CD4-positive, alpha-beta T cell treated with Interleukin-4 for 4 hours (primary cell): ENCODE data around the gene EFCAB6.

ENCODE experiments used
- DNase-seq: peaks from one replicate; pipeline ENCODE4 v3.0.0-alpha.2; 2020

EFCAB6 gene

DNA sequence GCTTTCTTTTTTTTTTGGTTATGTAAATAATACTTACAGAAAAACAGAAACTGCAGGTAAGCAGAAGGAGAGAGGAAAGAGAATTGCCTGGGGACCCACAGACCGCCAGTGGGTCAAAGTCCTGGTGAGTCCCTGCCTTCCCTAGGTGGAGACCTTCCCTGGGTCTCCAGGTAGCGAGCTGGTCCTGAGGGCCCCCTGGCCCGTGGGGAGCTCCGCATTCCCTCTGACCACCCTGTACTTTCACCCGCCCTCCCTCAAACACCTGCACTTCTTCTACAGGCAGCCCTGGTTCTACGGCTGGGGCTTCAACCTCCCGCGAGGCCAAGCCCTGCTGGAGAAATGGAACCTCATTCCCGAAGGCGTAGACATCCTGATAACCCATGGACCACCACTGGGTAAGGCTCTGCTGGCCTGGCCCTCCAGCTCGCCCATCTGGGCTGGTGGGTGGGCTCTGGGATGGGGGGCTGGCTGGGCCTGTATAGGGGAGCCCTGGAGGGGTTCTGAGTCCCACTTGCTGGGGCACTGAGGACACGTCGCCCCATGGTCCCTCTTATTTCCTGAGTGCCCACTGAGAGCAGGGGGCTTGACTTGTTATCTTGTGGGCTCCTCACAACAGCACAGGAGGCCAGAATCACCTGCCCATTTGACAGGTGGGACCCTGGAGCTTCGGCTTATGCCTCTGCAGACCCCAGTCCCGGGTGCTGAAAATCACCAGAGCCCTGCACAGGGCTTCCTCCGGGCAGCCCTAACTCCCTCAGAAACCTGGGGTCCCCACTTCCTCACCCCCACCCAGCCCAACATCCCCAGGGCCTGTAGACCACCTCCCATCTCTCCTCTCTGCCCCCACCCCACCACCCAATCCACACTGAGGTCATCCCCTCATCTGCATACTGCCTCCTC lies 313.9 kb downstream of the EFCAB6 start:
- DNase-seq, result no peak

DNA sequence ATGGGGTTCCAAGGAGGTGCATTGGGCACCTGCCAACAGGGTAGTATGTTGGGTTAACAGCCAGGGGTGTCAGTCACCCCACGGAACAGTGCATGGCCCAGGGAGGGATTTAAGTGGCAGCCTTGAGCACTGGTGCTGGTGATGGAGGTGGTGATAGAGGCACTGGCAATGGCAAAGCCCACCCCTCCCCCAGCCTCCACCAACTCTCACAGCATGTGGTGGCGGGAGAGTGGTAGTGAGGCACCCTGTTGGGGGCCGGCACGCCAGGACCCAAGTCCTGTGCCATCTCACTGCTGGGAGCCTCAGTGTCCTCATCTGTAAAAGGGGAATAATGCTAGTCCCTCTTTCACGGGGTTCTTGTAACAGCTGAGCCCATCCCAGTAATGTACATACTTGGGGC lies 318.8 kb downstream of the EFCAB6 start:
- DNase-seq, result no peak

DNA sequence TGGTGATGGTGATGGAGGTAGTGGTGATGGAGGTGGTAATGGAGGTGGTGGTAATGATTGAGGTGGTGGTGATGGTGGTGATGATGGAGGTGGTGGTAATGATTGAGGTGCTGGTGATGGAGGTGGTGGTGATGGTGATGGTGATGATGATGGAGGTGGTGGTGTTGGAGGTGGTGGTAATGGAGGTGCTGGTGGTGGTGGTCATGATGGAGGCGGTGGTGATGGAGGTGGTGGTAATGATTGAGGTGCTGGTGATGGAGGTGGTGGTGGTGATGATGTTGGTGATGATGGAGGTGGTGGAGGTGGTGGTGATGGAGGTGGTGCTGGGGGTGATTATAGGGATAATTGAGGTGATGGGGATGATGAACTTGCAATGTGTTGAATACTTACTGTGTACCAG lies 320.4 kb downstream of the EFCAB6 start:
- no peak for DNase-seq

DNA sequence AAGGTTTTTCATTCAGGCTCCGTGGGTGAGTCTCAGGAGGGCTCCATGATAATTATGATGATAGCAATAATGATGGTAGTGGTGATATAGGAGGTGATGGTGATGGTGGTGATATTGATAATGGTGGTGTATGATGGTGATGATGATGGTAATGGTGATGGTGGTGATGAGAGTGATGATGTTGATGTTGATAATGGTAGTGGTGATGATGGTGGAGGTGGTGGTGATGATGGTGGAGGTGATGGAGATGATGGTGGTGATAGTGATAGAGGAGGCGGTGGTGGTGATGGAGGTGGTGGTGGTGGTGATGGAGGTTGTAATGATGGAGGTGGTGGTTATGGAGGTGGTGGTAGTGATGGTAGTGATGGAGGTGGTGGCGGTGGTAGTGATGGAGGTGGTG lies 320.9 kb downstream of the EFCAB6 start:
- no peak for DNase-seq

DNA sequence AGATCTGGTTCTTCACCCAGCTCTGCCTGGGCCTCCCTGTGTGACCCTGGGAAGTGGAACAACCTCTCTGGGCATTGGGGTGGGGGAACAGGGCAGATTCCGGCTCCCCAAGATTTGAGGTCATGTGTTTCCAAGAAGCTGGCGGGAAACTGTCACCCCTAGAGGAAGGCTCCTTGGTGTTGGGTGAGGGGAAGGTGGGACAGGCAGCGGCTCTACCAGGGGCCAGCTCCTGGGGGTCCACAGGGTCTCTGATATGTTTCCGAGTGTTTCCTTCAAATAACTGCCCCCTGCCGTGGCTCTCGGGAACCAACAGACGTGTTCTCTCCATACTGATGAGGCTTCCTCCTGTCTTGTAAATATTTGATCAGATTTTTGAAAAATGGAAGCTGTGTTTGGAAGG lies 321.8 kb downstream of the EFCAB6 start:
- DNase-seq, result no peak

DNA sequence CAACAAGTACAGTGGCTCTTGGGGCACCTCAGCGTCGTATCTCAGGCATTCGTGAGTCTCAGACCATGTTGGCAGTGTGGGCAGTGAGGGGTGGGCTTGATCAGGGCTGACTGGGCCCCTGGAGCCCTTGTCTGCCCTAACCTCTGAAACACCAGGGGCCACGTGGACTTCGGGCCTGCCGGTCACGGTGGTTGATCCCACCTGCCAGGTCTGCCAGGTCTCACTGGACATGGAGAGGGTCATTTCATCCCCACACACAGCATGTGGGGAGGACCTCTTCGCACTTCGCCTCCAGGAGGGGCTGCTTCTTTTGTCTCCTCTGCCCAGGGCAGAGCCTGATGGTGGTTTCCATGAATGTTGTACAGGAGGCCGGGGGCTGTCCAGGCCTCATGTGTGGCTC lies 323.2 kb downstream of the EFCAB6 start:
- no peak for DNase-seq

DNA sequence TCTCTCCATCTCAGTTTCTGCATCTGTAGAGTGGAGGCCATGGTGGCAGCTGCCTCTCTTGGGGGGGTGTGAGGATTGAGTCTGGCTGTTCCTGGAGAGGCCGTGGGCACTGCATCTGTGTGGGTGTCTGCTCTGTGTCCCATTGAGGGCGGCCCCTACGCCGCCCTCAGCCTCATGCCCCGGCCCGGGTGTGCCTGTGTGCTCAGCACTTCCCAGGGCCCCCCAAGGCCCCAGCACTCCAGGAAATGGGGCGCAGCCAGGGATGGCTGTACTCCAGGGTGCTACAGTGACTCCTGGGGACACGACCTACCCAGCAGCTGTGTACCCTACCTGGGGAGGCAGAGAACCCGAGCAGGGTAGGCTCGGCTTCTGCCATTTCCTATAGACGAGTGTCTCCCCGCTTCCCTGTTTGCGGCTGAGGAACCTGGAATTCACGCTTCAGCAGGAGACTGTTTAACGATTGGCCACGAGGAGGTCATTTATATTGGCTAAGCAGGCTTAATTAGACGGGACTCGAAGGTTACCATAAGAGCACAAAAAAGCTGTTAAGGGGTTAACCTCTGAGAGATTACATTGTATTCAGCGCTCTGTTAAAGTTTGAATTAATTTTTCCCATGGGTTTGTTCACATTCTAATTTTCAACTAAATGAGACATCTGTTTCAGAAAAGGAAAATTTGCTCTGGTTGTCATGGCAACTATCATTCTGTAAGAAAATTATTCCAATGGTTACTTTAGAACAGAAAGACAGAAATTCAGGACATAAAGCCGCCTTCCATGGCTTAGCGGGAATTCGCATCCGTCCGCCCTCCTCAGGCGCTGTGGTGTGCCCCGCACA lies 323.9 kb downstream of the EFCAB6 start:
- DNase-seq, result no peak

DNA sequence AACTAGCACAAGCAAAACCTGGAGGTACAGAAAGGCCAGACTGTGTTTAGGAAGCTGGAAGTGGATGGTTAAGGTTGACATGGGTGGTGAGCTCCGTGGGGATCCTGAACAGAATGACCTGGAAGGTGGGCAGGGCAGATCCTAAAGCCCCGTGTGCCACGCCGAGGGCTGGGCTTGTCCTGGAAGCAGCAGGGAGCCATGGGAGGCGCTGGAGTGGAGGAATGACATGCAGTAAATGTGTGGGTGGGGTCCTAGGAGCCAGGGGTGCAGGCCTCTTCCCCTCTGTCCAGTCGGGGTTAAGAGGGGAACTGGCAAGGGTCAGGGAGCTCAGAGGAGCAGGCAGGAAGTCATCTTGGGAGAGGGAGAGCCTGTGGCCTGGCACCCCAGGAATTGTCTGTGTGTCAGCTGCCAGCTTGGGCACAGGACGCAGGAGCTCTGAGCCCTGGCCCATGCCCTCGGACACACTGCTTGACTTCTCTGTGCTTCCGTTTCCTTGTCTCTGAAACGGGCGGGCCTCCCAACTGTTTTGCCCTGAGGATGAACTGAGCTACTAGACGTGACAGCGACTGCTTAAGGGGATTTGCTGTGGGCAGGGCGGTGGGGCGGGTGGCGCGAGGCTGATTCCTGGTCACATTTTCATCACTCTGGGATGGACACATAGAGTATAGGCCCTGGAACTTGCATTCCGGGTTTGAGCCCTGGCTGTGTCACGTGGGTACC lies 324.6 kb downstream of the EFCAB6 start:
- DNase-seq, result no peak

DNA sequence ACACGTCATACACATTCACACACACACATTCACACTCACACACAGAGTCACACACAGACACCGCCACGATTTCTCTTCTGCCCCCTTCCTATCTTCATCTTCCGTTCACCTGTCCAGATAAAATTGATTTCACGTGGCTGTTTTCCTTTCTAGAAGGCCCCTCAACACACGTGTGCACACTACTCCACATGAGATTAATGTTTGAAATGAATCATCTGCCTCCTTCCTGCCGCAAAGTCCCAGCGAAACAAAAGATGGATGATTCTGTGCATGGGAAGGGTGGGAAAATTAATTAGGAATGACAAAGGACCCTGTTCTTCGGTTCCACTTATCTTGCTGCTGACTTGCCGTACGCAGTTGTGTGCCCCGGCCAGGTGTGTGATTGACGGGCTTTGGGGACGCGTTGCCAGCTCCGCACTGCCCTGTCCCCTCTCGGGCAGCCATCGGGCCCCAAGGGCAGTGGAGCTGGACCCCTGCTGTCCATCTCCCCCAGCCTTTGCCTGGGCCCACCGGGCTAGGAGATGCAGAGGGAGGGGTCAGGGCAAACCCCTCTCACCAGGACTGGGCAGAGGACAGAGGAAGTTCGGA lies 326.5 kb downstream of the EFCAB6 start:
- no peak for DNase-seq

DNA sequence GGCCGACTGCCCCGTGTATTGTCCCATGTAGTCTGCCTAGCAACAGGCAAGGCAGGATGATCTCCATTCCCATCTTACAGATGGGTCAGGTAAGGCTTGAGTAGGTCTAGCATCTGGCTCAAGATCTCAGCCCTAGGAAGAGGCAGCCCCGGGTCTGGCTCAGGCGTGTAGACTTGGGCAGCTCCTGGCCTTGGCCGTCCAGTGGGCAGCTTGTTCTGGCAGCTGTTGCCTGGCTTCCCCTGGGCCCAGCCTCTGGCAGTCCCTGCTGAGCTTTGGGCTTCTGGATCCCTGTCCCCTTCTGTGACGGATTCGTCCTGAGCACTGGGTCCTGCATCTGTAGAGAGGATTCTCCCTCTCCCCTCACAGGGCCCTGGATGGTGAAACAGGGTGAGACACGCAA lies 327.9 kb downstream of the EFCAB6 start:
- no peak for DNase-seq

DNA sequence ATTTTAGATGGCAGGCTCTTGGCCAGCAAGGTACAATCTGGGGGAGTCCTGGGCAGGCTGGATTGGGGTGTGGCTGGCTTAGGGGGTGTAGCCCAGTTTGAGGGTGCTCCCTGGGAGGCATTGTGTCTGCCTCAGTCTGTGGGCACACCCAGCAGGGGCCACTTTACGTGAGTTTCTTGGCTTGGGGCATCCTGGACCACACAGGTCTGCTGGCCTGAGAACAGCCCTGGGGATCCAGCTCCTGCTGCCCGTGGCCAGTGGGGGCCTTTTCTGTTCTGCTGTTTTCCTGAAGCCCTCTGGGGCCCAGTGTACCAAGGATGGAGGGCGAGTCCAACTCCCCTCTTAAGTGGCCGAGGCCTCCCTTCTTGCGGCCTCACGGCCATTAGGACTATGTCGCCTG lies 328.4 kb downstream of the EFCAB6 start:
- DNase-seq, result no peak

DNA sequence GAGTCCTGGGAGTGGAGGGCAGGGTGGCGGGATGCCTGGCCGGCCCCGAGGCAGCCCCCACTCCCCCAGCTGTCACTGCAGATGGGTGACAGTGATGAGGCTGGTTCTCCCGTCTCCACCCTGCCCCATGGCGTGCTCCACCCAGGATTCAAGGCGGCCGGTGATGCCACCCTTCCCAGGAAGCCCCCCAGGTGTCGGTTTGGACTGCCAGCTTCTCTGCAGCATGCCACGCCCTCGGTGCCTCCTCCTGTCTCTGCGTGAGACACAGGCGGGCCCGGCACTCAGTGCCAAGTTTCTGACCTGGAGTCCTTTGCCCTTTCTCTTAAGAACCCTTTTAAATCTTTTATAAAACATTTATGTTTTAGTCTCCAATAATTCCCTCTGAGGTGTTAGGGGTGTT lies 328.8 kb downstream of the EFCAB6 start:
- no peak for DNase-seq

DNA sequence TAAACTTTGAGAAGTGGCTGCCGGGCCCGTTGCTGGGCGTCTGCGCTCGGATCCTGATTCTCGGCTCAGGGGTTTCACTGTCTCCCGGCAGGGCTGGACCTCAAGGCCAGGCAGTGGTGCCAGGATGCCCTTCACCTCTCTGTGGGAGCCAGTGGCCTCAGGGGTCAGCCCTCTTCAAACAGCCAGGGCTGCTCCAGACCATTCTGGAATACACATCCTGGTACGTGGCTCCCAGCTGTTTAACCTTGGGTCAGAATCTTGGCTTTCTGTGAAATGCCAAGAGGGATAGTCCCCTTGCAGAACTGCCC lies 329.8 kb downstream of the EFCAB6 start:
- DNase-seq, result no peak

DNA sequence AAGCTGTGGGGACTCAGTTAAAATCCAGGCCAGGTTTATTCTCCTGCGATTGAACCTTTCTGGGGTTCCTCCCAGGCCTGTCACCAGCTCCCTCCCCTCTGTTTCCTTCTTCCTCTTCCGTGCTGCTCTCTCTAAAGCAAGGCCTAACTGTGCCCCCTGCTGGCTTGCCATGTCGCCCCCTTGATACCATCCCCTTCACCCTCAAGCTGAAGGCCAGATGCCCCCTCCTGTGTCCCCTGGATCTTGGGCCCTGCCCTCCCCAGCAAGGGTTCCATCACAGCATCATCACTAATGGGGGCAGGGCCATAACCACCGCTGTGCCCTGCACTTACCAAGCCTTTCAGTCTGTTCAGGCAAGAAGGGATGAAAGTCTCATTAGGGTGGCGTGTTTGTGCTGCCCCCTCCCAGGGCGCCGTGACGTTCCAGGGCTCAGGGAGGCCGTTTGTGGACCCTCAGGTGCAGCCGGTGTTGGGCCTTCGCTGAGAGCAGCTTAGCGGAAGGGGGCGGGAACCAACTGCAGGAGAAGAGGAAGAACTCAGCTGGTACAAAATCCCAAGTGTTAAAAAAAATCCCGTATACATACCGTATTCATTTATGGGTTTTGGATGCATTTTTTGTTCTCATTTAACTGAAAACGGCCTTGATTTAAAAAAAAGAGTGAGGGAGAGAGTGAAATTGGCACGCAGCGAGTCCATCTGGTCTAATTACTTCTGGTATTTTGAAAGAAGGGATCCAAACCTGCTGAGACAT lies 330.4 kb downstream of the EFCAB6 start:
- no peak for DNase-seq

DNA sequence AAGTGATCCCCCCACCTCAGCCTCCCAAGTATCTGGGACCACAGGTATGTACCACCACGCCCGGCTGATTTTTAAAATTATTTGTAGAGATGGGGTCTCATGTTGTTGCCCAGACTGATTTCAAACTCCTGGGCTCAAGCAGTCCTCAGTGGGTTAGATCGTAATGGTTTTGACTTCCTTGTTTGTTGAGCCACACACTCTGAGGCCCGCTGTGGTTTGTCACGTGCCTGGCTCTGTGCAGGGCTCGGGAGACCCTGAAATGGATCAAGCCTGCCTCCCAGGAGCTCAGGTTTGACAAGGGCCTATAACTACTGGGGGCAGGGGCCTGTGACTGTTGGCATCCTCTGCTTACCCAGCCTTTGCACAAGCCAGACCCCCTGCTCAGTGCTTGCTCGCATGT lies 332.1 kb downstream of the EFCAB6 start:
- no peak for DNase-seq

DNA sequence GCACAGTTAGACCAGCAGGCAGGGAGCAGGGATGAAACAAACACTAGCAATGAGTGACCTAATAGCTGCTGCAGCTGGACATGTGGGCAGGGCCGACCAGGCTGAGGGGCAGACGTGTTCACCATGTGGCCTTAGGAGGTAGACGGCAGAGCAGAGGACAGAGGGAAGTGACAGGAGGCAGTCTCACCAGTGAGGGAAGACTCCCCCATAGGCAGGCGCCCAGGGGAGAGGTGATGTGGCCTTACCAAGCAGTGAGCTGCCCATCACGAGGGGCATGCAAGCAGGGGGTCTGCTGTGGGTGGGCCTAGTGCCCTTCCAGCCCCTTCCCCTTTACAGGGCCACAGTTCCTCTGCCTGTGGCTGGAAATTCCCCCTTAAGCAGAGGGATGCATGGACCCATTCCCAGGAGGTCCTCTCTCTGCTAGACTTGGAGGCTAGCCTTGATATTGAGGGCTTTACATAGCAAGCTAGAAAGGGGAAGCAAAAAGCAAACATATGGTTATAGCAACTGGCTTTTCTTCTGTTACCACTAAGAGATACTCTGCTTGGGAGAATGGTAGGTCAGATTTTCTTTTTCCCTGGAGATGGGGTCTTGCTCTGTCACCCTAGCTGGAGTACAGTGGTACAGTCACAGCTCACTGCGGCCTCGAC lies 332.7 kb downstream of the EFCAB6 start:
- DNase-seq, result no peak
